Stimulated activated CD8-positive, alpha-beta memory T cell treated with anti-CD3 and anti-CD28 coated beads, Interleukin-12 subunit alpha, Interleukin-12 subunit beta, amount 100 ng/mL, for 4 hours (primary cell): ENCODE measurements around the gene TCP10L.
"Not testable (repeated sequence)": the region's sequence is repeated elsewhere in the genome, so short reads cannot be mapped to it uniquely, and the experiment has no call there.

Source experiments
- DNase-seq: peaks from one replicate; pipeline ENCODE4 v3.0.0-alpha.2; 2020; ENCODE audit warnings: low read depth

TCP10L gene

DNA sequence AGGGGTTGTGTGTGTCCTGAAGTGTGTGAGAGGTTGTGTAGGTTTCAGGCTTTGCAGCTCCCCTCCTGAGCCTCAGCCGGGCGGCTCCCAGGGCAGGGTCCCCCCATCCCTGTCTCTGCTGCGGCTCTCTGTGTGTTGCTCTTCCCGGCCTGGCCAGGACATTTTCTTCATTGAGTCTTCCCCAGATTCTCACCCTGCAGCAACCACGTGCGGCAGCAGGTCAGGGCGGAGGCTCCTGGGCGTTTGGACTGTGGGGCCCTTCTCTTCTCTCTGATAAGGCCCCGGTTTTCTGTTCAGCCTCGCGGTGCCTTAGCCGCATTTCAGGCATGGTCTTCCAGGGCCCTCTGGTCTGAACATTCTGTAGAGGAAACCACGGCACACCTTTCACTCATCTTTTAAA is 1.8 kb upstream of the TCP10L start:
- no peak for DNase-seq

DNA sequence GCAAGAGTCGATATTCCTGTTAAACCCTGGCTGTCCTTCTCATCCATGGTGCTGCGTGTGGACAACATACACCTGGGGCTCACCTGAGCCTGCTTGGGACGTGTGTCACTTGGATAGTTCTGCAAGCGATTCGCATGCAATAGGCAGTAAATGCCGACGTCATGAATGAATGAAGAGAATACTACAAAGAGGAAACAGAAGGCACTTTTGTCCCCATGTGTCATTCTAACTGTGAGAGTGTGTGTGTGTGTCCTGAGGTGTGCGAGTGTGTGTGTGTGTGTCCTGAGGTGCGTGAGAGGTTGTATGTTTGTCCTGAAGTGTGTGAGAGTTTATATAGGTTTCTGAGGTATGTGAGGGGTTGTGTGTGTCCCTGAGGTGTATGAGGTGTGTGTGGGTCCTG is 647 bp upstream of the TCP10L start:
- DNase-seq = no peak

DNA sequence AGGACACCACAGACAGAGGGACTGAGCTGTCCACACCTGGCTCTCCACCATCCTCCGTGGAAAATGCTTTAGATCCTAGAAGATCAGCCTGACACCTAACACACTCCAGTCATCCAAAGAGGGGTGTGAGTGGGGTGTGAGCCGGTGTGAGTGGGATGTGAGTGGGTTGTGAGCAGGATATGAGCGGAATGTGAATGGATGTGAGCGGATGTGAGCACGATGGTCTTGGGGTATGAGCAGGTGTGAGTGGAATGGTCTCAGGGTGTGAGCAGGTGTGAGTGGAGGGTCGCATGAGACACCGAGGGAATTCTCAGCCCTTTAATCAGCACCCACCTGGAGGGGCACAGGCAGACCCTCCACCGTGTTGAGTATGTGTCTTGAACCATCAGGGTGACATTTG is 851 bp downstream of the TCP10L start:
- no peak for DNase-seq

DNA sequence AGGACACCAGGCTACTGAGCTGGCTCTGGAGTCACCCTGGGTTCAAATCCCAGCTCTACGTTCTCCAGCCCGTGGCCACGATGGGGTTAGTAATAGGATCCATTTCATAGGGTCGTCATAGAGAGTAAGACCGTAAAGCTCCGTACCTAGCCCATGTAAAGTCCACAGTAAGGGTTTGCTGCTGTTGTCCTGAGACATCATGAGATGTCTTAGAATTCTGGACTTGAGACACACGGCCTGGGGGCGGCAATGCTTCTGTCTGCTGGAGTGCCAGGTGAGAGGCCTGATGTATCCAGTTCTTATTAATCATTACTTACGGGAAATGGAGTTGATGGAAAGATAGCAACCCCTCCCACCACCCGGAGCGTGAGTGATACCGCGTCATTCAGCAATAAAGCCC is 3.6 kb downstream of the TCP10L start:
- no peak for DNase-seq

DNA sequence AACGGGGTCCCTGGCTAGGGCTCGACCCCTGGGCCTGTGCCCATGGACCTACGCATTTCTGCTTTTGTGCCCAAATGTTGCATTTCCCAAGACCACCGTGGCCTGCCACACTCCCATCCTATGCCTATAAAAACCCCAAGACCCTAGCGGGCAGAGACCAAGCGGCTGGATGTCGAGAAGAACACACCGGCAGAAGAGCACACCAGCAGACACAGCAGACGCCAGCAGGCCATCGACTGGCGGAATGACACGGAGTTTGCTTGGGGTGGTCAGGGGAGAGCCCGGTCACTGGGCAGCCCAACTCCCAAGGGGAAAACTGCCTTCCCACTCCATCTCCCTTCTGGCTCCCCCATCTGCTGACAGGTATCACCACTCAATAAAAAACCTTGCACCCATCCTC is 4.4 kb downstream of the TCP10L start:
- no peak for DNase-seq

DNA sequence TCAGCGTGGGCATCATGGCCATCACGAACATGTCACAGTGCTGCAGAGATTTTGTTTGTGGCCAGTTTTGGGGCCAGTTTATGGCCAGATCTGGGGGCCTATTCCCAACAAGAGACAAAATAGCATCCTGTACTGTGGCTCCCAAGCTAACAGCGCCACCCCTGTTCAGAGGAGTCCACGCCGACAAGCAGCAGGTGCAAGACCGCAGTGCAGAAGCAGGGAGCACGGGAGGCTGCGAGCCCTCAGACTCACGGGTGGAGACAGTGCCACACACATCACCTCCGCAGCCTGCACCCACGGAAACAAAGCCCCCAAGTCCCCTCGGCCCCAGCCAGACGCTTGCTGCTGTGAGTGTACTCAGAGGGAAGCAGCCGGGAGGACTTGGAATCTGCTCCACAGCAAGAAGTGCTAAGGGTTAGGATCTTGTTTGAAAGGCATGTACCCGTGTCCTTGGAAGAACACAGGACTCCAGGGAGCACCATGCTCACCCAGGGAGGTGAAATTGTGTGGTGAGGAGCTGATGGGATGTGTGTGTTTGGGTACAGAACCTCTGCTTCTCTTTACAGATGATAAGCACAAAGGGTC is 7.1 kb downstream of the TCP10L start:
- no peak for DNase-seq

DNA sequence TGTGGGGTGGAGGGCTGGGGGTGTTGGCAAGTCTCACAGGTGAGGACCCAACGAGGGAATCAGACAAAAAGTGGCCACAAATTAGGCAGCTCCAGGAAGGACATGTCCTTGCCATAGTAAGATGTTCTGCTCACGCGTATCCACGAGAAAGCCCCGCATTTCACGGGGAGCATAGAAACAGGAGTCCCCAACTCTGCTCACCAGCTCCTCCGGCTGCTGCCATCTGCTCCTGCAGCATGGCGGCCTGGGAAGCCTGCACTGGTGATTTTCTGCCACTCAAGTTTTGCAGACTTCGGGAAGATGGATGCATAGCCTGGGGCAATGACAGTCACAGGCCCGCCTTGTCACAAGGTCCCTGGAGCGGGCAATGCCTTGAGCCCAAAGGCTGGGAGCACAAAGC is 9.3 kb downstream of the TCP10L start:
- DNase-seq = no peak

DNA sequence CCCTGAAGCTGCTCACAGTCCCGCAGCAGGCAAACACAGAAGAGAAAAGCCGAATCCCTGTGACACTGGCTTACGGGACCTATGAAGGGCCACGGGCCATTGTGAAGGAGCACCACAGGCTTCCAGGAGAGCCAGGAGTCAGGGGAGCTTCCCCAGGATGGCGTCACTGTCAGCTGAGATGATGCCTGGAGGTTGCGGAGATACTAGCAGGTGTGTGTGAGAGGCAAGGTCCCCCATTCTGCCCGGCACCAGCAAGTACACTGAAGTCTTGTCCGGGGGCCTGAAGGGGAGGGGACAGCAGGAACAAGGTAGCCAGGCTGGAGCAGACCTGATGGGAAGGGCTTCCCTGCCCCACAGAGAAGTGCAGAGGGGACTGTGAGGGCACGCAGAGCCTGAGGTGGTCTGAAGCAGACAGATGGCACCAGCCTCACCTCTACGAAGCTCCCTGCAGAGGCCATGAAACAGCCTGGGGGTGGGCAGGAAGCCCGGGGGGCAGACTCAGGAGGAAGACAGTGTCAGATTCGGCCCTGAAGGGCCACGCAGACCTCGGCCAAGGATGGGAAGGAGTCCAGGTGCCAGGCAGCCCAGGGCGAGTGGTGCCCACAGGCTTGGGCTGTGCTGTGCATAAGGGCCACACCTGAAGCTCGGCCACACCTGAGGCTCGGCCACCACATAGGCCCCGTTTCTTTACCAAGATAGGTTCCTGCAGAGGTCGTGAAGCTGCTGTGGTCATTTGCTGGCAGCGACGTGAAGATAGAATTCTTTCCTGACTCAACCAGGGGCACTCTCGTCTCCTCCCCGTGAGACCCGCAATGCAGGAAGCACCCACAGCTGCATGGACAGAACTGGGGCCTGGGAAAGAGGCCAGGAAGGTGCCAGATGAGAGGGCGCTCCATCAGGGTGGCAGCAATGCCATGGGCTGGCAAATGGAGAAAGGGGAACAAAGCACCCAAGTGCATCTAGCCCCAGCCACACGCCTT is 10.1 kb downstream of the TCP10L start:
- DNase-seq = no peak

DNA sequence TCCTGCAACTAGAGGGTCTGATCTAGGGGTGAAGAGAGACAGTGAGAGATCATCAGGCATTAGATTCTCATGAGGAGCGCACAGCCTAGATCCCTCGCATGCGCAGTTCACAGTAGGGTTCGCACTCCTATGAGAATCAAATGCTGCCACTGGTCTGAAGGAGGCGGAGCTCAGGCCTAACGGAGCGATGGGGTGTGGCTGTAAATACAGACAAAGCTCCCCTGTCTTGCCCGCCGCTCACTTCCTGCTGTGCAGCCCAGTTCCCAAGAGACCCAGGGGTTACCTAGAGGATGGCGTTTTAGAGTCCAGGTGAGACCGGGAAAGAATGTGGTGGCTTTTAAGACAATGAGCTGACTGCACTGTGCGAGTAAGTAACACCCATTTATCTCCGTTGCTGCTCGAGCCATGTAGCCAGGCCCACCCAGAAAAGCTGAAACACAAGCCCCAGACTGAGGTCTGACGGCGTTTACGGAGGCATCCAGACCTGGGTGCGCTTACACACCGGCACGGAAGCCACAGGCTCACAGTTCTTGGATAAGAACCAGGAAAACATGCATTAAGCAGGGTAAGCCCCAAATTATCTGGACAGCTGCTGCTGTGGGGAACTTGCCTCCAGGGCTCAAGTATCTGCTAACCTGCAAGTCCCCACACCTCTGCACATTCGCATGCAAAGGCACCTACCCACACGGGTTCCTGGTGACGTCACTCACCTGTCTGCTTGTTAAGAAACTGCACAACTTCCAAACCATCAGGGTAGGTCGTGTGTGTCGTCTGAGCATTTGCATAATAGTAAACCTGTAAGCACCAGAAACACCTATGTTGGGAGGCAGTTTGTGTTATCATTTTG is 12.5 kb downstream of the TCP10L start:
- DNase-seq = no peak

DNA sequence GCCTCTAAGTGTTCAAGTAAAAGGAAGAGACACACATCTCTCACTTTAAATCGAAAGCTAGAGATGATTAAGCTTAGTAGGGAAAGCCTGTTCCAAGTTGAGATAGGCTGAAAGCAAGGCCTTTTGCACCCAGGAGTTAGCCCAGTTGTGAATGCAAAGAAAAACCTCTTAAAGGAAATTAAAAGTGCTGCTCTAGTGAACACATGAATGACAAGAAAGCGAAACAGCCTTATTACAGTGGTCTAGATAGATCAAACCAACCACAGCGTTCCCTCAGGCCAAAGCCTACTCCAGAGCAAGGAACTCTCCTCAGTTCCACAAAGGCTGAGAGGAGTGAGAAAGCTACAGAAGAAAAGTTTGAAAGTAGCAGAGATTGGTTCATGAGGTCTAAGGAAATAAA is 14.9 kb downstream of the TCP10L start:
- DNase-seq = no peak

DNA sequence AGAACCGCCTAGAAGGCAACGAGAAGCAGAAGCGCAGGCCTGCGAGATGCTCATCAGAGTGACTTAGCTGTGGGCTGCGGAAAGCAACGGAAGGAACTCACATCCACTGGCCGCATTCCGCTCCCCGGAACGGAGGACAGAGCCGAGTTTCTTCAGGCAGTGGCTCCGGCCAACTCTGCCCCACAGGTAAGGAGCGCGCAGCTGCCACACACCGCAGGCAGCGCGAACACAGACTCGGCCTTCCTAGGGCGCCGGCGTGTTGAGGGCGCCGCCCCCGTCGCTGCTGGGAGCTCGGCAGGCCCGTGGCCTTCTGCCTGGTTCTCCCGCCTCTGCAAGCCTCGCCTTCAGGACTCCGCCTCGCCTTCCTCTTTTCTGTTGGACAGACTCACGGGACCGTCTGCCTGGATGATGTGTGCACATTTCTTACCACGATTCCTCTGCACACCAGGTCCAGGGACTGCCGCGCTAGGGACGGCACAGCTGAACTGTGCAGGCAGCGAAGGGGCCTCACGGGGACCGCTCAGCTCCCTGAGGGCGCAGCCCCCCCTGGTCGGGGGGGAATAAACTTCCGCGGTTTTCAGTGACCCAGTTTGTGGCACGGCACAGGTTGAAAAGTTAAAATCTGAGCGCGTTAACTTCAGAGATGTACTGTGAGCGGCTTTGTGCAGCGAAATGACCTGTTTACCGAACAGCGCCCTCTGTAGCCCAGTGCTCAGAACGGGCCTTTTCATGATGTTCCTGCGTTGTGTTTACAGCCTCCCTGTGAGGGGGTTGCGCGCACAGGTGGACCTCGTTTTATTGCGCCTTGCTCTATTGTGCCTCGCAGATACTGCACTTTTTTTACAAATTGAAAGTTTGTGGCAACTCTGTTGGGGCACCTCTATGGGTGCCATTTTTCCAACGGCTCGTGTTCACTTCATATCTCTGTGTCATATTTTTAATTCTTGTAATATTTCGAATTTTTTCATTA is 15.8 kb downstream of the TCP10L start:
- DNase-seq = peak; percentile 63

DNA sequence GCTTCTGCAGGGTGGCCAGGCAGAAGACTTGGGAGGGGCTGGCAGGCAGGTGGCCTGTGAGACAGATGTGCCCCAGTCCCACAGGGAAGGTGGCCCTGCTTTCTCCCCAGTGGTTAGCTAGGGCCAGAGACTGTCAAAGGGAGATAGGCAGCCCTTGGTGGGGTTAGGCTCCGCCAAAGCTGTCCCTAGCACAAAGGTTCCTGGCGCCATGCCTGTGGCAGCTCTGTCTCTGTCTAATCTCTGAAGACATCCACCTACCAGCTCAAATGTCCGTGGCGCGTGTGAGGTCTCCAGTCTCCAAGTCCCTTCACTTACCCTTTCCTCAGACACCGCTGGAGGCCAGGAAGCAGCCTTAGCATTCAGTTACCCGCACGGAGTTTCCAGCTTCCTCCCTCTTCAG is 17.7 kb downstream of the TCP10L start:
- no peak for DNase-seq

DNA sequence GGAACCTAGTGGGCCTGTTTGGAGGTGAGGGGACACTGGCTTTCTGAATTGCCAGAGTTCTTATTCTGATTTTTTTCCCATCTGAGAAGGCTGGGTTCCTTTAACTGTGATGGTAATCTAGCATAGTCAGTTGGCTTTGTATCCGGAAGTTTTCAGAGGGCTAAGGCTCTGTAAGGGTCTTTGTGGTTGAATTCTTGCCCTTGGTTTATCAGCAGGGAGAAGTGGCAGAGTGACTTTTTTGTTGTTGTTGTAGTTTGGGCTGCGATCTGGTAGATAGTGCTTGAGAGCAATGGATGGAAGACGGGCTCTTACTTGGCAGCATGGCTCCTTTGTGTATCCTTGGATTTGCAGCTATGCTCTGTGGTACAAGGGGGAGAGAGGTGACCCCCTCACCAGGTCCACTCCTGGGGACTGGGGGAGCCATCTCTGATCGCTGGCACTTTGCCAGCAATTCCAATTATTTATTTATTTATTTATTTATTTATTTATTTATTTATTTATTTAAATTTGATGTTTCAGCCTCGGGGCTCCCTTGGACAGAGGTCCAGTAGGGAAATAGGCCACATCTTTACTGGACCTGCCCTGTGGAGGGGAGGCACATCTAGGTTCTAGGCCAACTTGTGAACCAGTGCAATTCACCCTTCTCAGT is 18.5 kb downstream of the TCP10L start:
- no peak for DNase-seq

DNA sequence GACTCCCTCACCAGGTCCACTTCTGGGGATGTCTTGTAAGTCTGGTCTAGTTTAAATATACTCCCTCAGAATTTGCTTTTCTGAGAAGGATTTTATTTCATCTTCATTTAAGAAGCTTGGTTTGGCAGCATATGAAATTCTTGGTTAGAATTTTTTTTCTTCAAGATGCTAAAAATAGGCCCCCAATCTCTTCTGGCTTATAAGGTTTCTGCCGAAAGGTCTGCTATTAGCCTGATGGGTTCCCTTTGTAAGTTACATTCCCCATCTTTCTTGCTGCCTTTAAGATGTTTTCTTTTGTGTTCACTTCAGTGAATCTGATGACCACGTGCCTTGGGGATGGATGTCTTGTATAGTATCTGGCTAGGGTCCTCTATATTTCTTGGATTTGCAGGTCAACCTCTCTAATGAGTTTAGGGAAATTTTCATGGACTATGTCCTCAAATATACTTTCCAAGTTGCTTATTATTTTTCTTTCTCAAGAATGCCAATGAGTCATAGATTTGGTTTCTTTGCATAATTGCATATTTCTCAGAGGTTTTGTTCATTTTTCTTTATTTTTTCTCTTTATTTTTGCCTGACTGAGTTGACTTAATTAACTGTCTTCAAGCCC is 19.4 kb downstream of the TCP10L start:
- no peak for DNase-seq

DNA sequence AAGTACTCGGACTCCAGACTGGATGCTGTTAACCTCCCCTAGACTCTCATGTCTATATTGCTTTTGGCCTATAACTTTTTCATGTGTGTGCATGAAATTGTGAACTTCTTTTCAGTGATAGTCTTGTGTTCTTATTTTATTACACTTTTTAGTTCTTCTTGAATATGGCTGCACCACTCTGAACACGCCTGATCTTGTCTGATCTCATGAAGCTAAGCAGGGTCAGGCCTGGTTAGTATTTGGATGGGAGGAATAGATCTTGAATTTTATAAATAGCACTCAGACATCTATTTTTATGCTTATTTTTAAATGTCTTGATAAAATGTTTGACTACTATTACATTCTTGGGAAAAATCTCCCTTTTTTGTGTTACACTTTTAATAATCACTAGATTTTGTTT is 22.4 kb downstream of the TCP10L start:
- no peak for DNase-seq

DNA sequence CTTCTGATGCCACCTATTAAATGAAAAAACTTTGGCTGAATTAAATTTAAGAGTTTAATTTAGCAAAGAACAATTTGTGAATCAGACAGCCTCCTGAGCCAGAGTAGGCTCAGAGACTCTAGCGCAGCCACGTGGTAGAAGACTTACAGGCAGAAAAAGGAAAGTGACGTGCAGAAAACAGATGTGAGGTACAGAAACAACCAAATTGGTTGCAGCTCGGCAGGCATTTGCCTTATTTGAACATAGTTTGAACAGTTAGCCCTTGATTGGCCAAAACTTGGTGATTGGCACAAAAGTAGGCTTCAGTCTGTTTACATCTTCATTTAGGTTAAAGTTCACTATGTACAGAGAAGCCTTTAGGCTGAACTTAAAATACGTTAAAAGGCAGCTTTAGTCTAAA is 22.9 kb downstream of the TCP10L start:
- DNase-seq = no peak

DNA sequence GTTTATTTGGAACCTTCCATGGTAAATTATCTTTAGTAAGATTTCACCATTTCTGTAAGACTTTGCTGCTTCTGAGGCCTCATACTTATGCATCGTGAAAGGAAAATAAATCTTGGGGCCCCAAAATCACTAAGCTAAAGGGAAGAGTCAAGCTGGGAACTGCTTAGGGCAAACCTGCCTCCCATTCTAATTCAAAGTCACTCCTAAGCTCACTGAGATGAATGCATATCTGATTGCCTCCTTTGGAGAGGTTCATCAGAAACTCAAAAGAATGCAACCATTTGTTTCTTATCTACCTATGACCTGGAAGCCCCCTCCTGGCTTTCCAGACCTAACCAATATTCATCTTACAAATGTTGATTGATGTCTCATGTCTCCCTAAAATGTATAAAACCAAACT is 23.8 kb downstream of the TCP10L start:
- not testable (repeated sequence) for DNase-seq

DNA sequence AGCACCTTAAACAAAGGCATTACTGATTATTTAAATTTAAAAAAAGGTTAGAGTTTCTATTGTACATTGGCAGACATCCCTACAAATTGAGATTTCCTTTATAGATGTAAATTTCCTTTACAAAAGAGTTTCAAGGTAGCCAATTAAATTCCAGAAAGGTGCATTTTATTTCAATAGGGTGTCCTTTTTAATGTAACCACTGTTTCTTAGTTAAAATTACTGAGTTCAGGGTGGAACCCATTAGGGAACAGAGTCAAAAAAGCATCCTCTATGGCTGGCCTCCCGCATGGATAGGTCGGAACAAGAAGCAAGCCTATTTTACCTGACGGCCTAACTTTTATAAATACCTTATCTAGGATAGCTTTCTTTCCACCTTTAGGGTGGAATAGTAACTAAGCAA is 24.4 kb downstream of the TCP10L start:
- no peak for DNase-seq

DNA sequence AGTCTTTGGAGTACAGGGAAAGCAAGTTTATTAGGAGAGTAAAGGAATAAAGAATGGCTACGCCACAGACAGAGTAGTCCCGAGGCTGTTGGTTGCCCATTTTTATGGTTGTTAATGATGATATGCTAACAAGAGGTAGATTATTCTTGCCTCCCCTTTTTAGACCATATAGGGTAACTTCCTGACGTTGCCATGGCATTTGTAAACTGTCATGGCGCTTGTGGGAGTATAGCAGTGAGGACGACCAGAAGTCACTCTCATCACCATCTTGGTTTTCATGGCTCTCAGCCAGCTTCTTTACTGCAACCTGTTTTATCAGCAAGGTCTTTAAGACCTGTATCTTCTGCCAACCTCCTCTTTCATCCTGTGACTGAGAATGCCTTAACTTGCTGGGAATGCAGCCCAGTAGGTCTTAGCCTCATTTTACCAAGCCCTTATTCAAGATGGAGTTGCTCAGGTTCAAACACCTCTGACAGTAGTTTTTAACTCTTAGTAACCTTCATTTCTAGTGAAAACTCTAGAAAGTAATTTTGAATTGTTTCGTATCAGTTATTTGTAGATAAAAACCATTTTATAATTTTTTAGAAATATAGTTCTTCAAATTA is 26.2 kb downstream of the TCP10L start:
- no peak for DNase-seq

DNA sequence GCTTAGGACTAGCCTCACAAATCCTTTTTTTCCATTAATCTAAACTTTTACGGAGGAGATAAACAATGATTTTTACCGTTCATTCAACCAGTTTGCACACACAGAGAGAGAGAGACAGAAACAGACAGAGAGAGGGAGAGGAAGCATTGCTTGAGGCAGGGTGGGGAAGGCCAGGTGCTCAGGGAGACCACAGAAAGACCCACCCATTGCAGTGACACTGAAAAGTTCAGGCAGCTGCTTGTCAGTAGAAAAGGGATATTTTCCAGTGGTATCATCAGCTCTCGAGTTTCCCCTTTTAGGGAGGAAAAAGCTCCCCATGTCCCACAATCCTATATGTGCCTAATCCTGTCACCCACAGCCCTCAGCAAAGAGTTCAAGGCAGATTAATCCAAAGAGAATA is 27.2 kb downstream of the TCP10L start:
- DNase-seq = no peak
